Endothelial cell of umbilical vein (primary cell): ENCODE data around the gene SGSM1. TPM values are rescaled to one million over a fixed set of nuclear protein-coding genes. Genes with fewer than 3 reads are reported as not detected.

Source experiments
- BruUV-seq: library from RNA; stranded (reverse); fragments of 400-500 nt; replicated peaks from 2 replicates; lab custom pipeline; 2021; lab: Mats Ljungman, UMichigan
- CTCF ChIA-PET: fragments of 300-600, 350-600 bp; sonication (Branson Sonifier 250); formaldehyde crosslinking; loops from one replicate; lab custom pipeline; 2021; ENCODE audit warnings: antibody characterized with exemption, inconsistent platforms; lab: Charles Lee
- POLR2A ChIA-PET: fragments of 300-600, 350-600 bp; sonication (Branson Sonifier 250); formaldehyde crosslinking; loops from one replicate; lab custom pipeline; 2021; ENCODE audit warnings: antibody characterized with exemption, inconsistent platforms; lab: Charles Lee
- DNase-seq: peaks from one replicate; pipeline ENCODE4 v3.0.0-alpha.2; 2011; ENCODE audit warnings: low read depth, low spot score
- FAIRE-seq: peaks from 2 replicates; lab custom pipeline; 2011; peaks lifted over from hg19 to GRCh38; lab: Jason Lieb, UNC
- H2AFZ ChIP-seq: 2 replicates; pipeline ENCODE4 v1.6.0; 2012; ENCODE audit warnings: low read depth, low read length, control low read depth, inconsistent platforms
- H3K27ac ChIP-seq: 2 replicates; pipeline ENCODE4 v1.5.1; 2011; ENCODE audit warnings: low read depth, mild to moderate bottlenecking, control low read depth, low read length, moderate library complexity; ENCODE audit not compliant: insufficient read depth
- H3K27me3 ChIP-seq, 2 experiments: 2 replicates each; pipeline versions ENCODE4 v1.6.0 to v1.6.1; 2011; ENCODE audit warnings: low read length in 2 of 2, mixed read lengths in 1 of 2; ENCODE audit not compliant: control insufficient read depth in 2 of 2, insufficient read depth in 2 of 2
- H3K36me3 ChIP-seq, 2 experiments: 2 replicates in 1 of 2; 3 replicates in 1 of 2; pipeline ENCODE4 v1.5.1; 2011; ENCODE audit warnings: low read length in 2 of 2, mild to moderate bottlenecking in 1 of 2, moderate library complexity in 1 of 2; ENCODE audit not compliant: control insufficient read depth in 2 of 2, insufficient read depth in 2 of 2; ENCODE audit errors: extremely low read depth in 1 of 2
- H3K4me1 ChIP-seq: 3 replicates; pipeline ENCODE4 v1.5.1; 2011; ENCODE audit warnings: mild to moderate bottlenecking, low read length; ENCODE audit not compliant: control insufficient read depth, insufficient read depth; ENCODE audit errors: extremely low read depth
- H3K4me2 ChIP-seq: 2 replicates; pipeline ENCODE4 v1.6.1; 2011; ENCODE audit warnings: low read length, control low read depth, mixed read lengths; ENCODE audit not compliant: insufficient read depth
- H3K4me3 ChIP-seq, 3 experiments: fragments of 200-600 bp in 1 of 3; sonication (generic), shearing (Covaris generic) in 1 of 3; replicated peaks in 1 of 3; 2 replicates each; pipeline ENCODE4 v1.5.1; 2011 to 2016; ENCODE audit warnings: control low read depth in 3 of 3, low read length in 3 of 3, mild to moderate bottlenecking in 2 of 3, inconsistent platforms in 1 of 3, low read depth in 1 of 3, moderate library complexity in 1 of 3; ENCODE audit not compliant: insufficient read depth in 1 of 3
- H3K79me2 ChIP-seq: 2 replicates; pipeline ENCODE4 v1.6.0; 2012; ENCODE audit warnings: low read length, inconsistent platforms; ENCODE audit not compliant: control insufficient read depth, insufficient read depth
- H3K9ac ChIP-seq: replicated peaks from 2 replicates; pipeline ENCODE3; 2011; ENCODE audit warnings: low read length, control low read depth; ENCODE audit not compliant: insufficient read depth; ENCODE audit errors: extremely low read depth
- H3K9me1 ChIP-seq: replicated peaks from 3 replicates; pipeline ENCODE4 v1.6.0; 2011; ENCODE audit warnings: mild to moderate bottlenecking, low read length; ENCODE audit not compliant: control insufficient read depth, insufficient read depth; ENCODE audit errors: extremely low read depth
- H3K9me3 ChIP-seq: replicated peaks from 2 replicates; pipeline ENCODE4 v1.5.1; 2012; ENCODE audit warnings: low read length, inconsistent platforms; ENCODE audit not compliant: control insufficient read depth, insufficient read depth
- H4K20me1 ChIP-seq: replicated peaks from 2 replicates; pipeline ENCODE3; 2011; ENCODE audit warnings: mild to moderate bottlenecking, low read length; ENCODE audit not compliant: control insufficient read depth, insufficient read depth; ENCODE audit errors: extremely low read depth
- CTCF ChIP-seq, 2 donors: IDR thresholded peaks; 1 replicate in 1 of 2; 2 replicates in 1 of 2; pipeline ENCODE4 v1.5.1; 2011; ENCODE audit warnings: low read length in 2 of 2, mild to moderate bottlenecking in 2 of 2, moderate library complexity in 2 of 2, control low read depth in 1 of 2, inconsistent platforms in 1 of 2, low read depth in 1 of 2; ENCODE audit not compliant: insufficient read depth in 1 of 2; ENCODE audit errors: extremely low read depth in 1 of 2
- EZH2 ChIP-seq: IDR thresholded peaks from 2 replicates; pipeline ENCODE4 v1.6.1; 2012; ENCODE audit warnings: borderline replicate concordance, low read depth, mild to moderate bottlenecking, moderate library complexity, low read length, inconsistent platforms; ENCODE audit not compliant: severe bottlenecking
- FOS ChIP-seq: IDR thresholded peaks from 2 replicates; pipeline ENCODE4 v1.6.1; 2011; ENCODE audit warnings: mild to moderate bottlenecking, low read length, moderate library complexity, borderline replicate concordance; ENCODE audit not compliant: insufficient read depth
- GATA2 ChIP-seq: IDR thresholded peaks from 2 replicates; pipeline ENCODE4 v1.7.0; 2011; ENCODE audit warnings: low read depth, mild to moderate bottlenecking, moderate library complexity, mixed read lengths, low read length; ENCODE audit not compliant: insufficient read length, insufficient read depth
- JUN ChIP-seq: IDR thresholded peaks from 2 replicates; pipeline ENCODE4 v1.6.1; 2011; ENCODE audit warnings: borderline replicate concordance, low read depth; ENCODE audit not compliant: insufficient read length, insufficient read depth
- MAX ChIP-seq: IDR thresholded peaks from 2 replicates; pipeline ENCODE4 v1.6.1; 2011; ENCODE audit not compliant: insufficient read depth, insufficient read length
- MYC ChIP-seq: IDR thresholded peaks from one replicate; pipeline ENCODE4 v1.6.1; 2011; ENCODE audit warnings: mild to moderate bottlenecking, low read depth, low read length
- POLR2A ChIP-seq: IDR thresholded peaks from 2 replicates; pipeline ENCODE4 v1.6.1; 2012; ENCODE audit warnings: low read depth, mild to moderate bottlenecking, control low read depth, low read length
- POLR2AphosphoS5 ChIP-seq: IDR thresholded peaks from 2 replicates; pipeline ENCODE4 v1.6.1; 2012; ENCODE audit warnings: low read depth, mild to moderate bottlenecking, control low read depth, low read length, moderate library complexity; ENCODE audit not compliant: insufficient read depth
- dilution Hi-C: fragments of 300-500 bp; cut with MboI; formaldehyde crosslinking; loops from one replicate; pipeline ENCODE4 v1.15.0; 2019; ENCODE audit warnings: low sequenced_read_pairs; ENCODE audit not compliant: extremely low pct_ligation_motif_present
- intact Hi-C: fragments of 100-400 bp; cut with micrococcal nuclease; formaldehyde crosslinking; loops from one replicate; pipeline ENCODE4 v1.10.0; 2022
- polyA plus RNA-seq, 4 experiments: library from polyadenylated mRNA; depleted of rRNA in 3 of 4; stranded (reverse) in 3 of 4; unstranded in 1 of 4; fragments of >200 nt; gene quantifications; 2 replicates each; pipeline versions ENCODE4 v1.2.1 to v1.2.3, GENCODE V29; 2011 to 2012; ENCODE audit warnings: missing spikeins in 1 of 4
- total RNA-seq: library from RNA; stranded (reverse); gene quantifications from 2 replicates; pipeline ENCODE4 v1.2.3, GENCODE V29; 2021

Gene SGSM1
- total and polyA plus RNA-seq, 2 donors (not counting 3 experiments of a cell fraction or from before 2014, with no cell fraction given): 0.10 to 1.1 TPM

GRCh38 chr22:24962835-24963234 lies 156.8 kb downstream of the SGSM1 start:
- DNase-seq (no peak), FAIRE-seq (no peak)
- Histone ChIP-seq H3K4me2 (no peak overlapping the region), H4K20me1 (no peaks in the 10 kb centered on the region), H2AFZ (no peak overlapping the region), H3K4me1 (peaks cover 17% of the 10 kb centered on the region), H3K4me3 (no peak overlapping the region), H3K9me1 (peaks cover 3% of the 10 kb centered on the region), H3K36me3 (no peaks in the 10 kb centered on the region), H3K27ac (peak overlapping the region; percentile 38), H3K27me3 (no peaks in the 10 kb centered on the region), H3K9me3 (no peaks in the 10 kb centered on the region), H3K79me2 (peaks cover 51% of the 10 kb centered on the region), H3K9ac (no peak overlapping the region)
- TF ChIP-seq POLR2AphosphoS5: no peak
- no peak for TF ChIP-seq POLR2A
- no peak for TF ChIP-seq JUN
- TF ChIP-seq CTCF (IDR thresholded peaks at IDR 0.05; ENCODE audit: extremely low read depth in 1 of 2, insufficient read depth in 1 of 2, low read depth in 1 of 2, low read length in 2 of 2): no peak
- no peak for TF ChIP-seq GATA2
- TF ChIP-seq MYC: no peak
- TF ChIP-seq MAX: no peak
- TF ChIP-seq EZH2: no peak
- no peak for TF ChIP-seq FOS
- BruUV-seq: no TSS peak
- POLR2A ChIA-PET: no interaction called here
- dilution Hi-C loops: no loop called here
- CTCF ChIA-PET: interaction anchor here (1.1 to 1.3 kb wide), 2 partner anchors 85 to 86 kb away, joined by 3 read pairs; no protein-coding TSS in a partner anchor
- intact Hi-C loops: no loop called here
